Caco-2 (cell line): Measurements from ENCODE around the gene LRIG1. TPM values are rescaled to one million over a fixed set of nuclear protein-coding genes. Genes with fewer than 3 reads are reported as not detected.

Experiments
- BruUV-seq: library from RNA; stranded (reverse); fragments of 400-500 nt; replicated peaks from 2 replicates; lab custom pipeline; 2021; lab: Mats Ljungman, UMichigan
- CTCF ChIA-PET: fragments of 300-600 bp; sonication (Branson Sonifier 250); formaldehyde crosslinking; loops from one replicate; lab custom pipeline; 2022; ENCODE audit warnings: antibody characterized with exemption; lab: Charles Lee
- POLR2A ChIA-PET: fragments of 300-600 bp; sonication (Branson Sonifier 250); formaldehyde crosslinking; loops from one replicate; lab custom pipeline; 2022; ENCODE audit warnings: antibody characterized with exemption; lab: Charles Lee
- DNase-seq, 2 experiments: peaks; one replicate each; pipeline versions ENCODE4 v3.0.0 to v3.0.0-alpha.2; 2020 to 2022
- H3K27me3 ChIP-seq: replicated peaks from 2 replicates; pipeline ENCODE4 v1.6.0; 2011; ENCODE audit warnings: low read length; ENCODE audit not compliant: control insufficient read depth, insufficient read depth
- H3K36me3 ChIP-seq: 2 replicates; pipeline ENCODE4 v1.5.1; 2011; ENCODE audit warnings: low read length; ENCODE audit not compliant: control insufficient read depth, insufficient read depth
- H3K4me1 ChIP-seq: fragments of 250-450 bp; sonication (Bioruptor Pico); 2 replicates; pipeline ENCODE4 v1.5.1; 2020; ENCODE audit warnings: mild to moderate bottlenecking
- H3K4me3 ChIP-seq: 2 replicates; pipeline ENCODE4 v1.5.1; 2011; ENCODE audit warnings: low read depth, mild to moderate bottlenecking, control low read depth, low read length
- H3K9me3 ChIP-seq: fragments of 250-450 bp; sonication (Bioruptor Pico); 2 replicates; pipeline ENCODE4 v1.5.1; 2020; ENCODE audit warnings: mild to moderate bottlenecking, moderate library complexity
- H3K27ac Mint-ChIP-seq: one replicate; pipeline ENCODE4 v1.8.0; 2022; ENCODE audit warnings: mixed read lengths; ENCODE audit not compliant: unreplicated experiment
- H3K27me3 Mint-ChIP-seq: one replicate; pipeline ENCODE4 v1.8.0; 2022; ENCODE audit warnings: mixed read lengths; ENCODE audit not compliant: insufficient read depth, unreplicated experiment
- H3K36me3 Mint-ChIP-seq: one replicate; pipeline ENCODE4 v1.8.0; 2022; ENCODE audit warnings: mild to moderate bottlenecking, mixed read lengths; ENCODE audit not compliant: insufficient read depth, unreplicated experiment
- H3K4me1 Mint-ChIP-seq: one replicate; pipeline ENCODE4 v1.8.0; 2022; ENCODE audit warnings: low read depth, mixed read lengths; ENCODE audit not compliant: unreplicated experiment
- H3K4me3 Mint-ChIP-seq: one replicate; pipeline ENCODE4 v1.8.0; 2022; ENCODE audit warnings: mild to moderate bottlenecking, moderate library complexity, mixed read lengths; ENCODE audit not compliant: unreplicated experiment
- H3K9me3 Mint-ChIP-seq: one replicate; pipeline ENCODE4 v1.8.0; 2022; ENCODE audit warnings: mixed read lengths; ENCODE audit not compliant: unreplicated experiment
- CTCF ChIP-seq, 2 experiments: fragments of 200-600 bp in 1 of 2; IDR thresholded peaks; 1 replicate in 1 of 2; 2 replicates in 1 of 2; pipeline versions ENCODE4 v1.5.1 to v1.8.0; 2011 to 2022; ENCODE audit warnings: antibody characterized with exemption in 1 of 2, control low read depth in 1 of 2, inconsistent platforms in 1 of 2, low read depth in 1 of 2, low read length in 1 of 2, mild to moderate bottlenecking in 1 of 2, moderate library complexity in 1 of 2; ENCODE audit not compliant: insufficient read depth in 1 of 2, severe bottlenecking in 1 of 2, unreplicated experiment in 1 of 2
- intact Hi-C: fragments of 100-400 bp; cut with micrococcal nuclease; formaldehyde crosslinking; loops from one replicate; pipeline ENCODE4 v1.10.0; 2022; ENCODE audit not compliant: unreplicated experiment
- total RNA-seq: library from RNA; stranded (reverse); gene quantifications from 2 replicates; pipeline ENCODE4 v1.2.3, GENCODE V29; 2022

LRIG1 gene
- total RNA-seq, 1 experiment from 2014 or later: 43.4 TPM

DNA sequence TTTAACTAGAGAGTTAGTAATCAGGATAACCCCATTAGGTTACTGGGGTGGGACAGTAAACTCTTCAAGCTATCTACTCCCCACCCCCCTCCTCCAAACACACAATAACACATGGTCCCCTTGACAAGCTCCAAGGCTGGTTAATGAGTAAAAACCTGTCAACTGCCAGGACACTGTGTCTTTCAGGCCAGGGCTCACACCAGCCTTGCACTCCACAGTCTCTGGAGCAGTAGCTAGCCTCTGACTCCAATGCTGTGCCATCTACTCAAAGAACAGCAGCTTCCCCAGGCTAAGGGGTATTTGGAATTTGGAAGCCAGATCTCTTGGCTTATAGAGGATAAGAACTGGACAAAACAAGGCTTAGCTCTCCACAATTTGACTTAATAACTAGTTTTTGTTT lies 115.8 kb downstream of the LRIG1 start:
- H3K36me3 ChIP-seq: peaks cover 20% of the 10 kb centered on the region
- no peak overlapping the region for H3K4me3 Mint-ChIP-seq
- no peak for TF ChIP-seq CTCF (IDR thresholded peaks at IDR 0.05; ENCODE audit: insufficient read depth in 1 of 2, low read depth in 1 of 2, low read length in 1 of 2, severe bottlenecking in 1 of 2, unreplicated experiment in 1 of 2)
- H3K9me3 Mint-ChIP-seq: no peaks in the 10 kb centered on the region
- H3K4me3 ChIP-seq: no peak overlapping the region
- no peak overlapping the region for H3K27ac Mint-ChIP-seq
- H3K4me1 Mint-ChIP-seq: no peaks in the 10 kb centered on the region
- H3K4me1 ChIP-seq: no peaks in the 10 kb centered on the region
- H3K27me3 Mint-ChIP-seq: no peaks in the 10 kb centered on the region
- intact Hi-C loops: no loop called here
- ChIA-PET CTCF (interaction anchor here (0.7 kb wide), 1 partner anchor 59 kb away, joined by 3 read pairs; no protein-coding TSS in a partner anchor), POLR2A (no interaction called here)
- no peaks in the 10 kb centered on the region for H3K27me3 ChIP-seq
- BruUV-seq: no TSS peak
- H3K36me3 Mint-ChIP-seq: peaks cover 74% of the 10 kb centered on the region
- no peak for DNase-seq
- no peaks in the 10 kb centered on the region for H3K9me3 ChIP-seq

GRCh38 chr3:66383998-66384745 lies 116.7 kb downstream of the LRIG1 start:
- Mint-ChIP-seq H3K4me1 (no peaks in the 10 kb centered on the region), H3K4me3 (no peak overlapping the region), H3K36me3 (peaks cover 83% of the 10 kb centered on the region), H3K27ac (peak overlapping the region; percentile 48), H3K9me3 (no peaks in the 10 kb centered on the region), H3K27me3 (no peaks in the 10 kb centered on the region)
- intact Hi-C loops: no loop called here
- Histone ChIP-seq H3K9me3 (no peaks in the 10 kb centered on the region), H3K36me3 (peaks cover 20% of the 10 kb centered on the region), H3K27me3 (no peaks in the 10 kb centered on the region), H3K4me3 (no peak overlapping the region), H3K4me1 (no peaks in the 10 kb centered on the region)
- no peak for TF ChIP-seq CTCF (IDR thresholded peaks at IDR 0.05; ENCODE audit: insufficient read depth in 1 of 2, low read depth in 1 of 2, low read length in 1 of 2, severe bottlenecking in 1 of 2, unreplicated experiment in 1 of 2)
- no peak for DNase-seq
- POLR2A ChIA-PET: interaction anchor here (0.6 to 0.7 kb wide), 2 partner anchors 79 to 130 kb away, joined by 4 read pairs; no protein-coding TSS in a partner anchor
- no TSS peak for BruUV-seq
- CTCF ChIA-PET: interaction anchor here (0.7 kb wide), 1 partner anchor 58 kb away, joined by 3 read pairs; no protein-coding TSS in a partner anchor

GRCh38 chr3:66383023-66383422 lies 117.8 kb downstream of the LRIG1 start:
- intact Hi-C loops: no loop called here
- Mint-ChIP-seq H3K27ac (no peak overlapping the region), H3K4me3 (no peak overlapping the region), H3K27me3 (no peaks in the 10 kb centered on the region), H3K4me1 (no peaks in the 10 kb centered on the region), H3K36me3 (peaks cover 95% of the 10 kb centered on the region), H3K9me3 (no peaks in the 10 kb centered on the region)
- Histone ChIP-seq H3K4me1 (no peaks in the 10 kb centered on the region), H3K27me3 (no peaks in the 10 kb centered on the region), H3K9me3 (no peaks in the 10 kb centered on the region), H3K4me3 (no peak overlapping the region), H3K36me3 (peaks cover 20% of the 10 kb centered on the region)
- POLR2A ChIA-PET: interaction anchor here (0.7 kb wide), 1 partner anchor 80 kb away, joined by 4 read pairs; no protein-coding TSS in a partner anchor
- no TSS peak for BruUV-seq
- CTCF ChIA-PET: no interaction called here
- DNase-seq: no peak
- TF ChIP-seq CTCF (IDR thresholded peaks at IDR 0.05; ENCODE audit: insufficient read depth in 1 of 2, low read depth in 1 of 2, low read length in 1 of 2, severe bottlenecking in 1 of 2, unreplicated experiment in 1 of 2): no peak
